Embryonic facial prominence (tissue), 1 donor: ENCODE data around the gene IL36B.
A peak's percentile ranks its signal among the peaks of the same experiment; 100 is the strongest.

Experiments
- DNase-seq: peaks from one replicate; pipeline ENCODE4 v3.0.0-alpha.2; 2016; ENCODE audit errors: extremely low spot score

The IL36B gene

DNA sequence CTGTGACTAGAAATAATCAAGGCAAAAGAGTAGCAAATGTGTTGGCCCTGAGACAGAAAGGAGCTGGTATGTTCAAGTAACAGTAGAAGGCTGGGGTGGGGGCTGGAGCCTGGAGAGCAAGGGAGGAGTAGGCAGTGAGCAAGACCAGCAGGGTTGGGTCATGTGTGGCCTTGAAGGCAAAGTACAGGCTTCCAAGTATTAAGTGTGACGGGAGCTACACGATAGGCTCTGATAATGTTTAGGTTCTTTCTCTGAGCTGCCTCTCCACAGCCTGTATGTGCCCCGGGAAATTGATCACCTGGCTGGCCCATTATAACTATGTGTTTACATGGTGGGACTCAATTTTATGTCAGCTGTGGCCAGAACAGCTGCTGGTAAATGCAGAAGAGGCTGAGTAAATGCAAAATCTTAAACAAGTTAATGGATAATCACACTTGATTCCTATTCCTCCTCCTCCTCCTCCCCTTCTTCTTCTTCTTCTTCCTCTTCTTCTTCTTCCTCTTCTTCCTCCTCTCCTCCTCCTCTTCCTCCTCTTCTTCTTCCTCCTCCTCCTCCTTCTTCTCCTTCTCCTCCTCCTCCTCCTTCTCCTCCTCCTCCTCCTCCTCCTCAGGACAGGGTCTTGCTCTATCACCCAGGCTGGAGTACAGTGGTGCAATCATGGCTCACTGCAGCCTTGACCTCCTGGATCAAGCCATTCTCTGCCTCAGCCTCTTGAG, 24.4 kb upstream of the IL36B start:
- DNase-seq: no peak

GRCh38 chr2:113075600-113075999, 22.9 kb upstream of the IL36B start:
- DNase-seq: no peak

DNA sequence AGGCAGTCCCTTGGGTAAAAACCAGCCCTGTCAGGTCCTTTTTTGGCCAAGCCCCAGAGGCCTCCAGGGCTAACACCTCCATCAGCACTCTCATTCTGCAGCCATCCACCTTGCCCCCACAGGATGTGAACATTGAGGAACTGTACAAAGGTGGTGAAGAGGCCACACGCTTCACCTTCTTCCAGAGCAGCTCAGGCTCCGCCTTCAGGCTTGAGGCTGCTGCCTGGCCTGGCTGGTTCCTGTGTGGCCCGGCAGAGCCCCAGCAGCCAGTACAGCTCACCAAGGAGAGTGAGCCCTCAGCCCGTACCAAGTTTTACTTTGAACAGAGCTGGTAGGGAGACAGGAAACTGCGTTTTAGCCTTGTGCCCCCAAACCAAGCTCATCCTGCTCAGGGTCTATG, 22.4 kb upstream of the IL36B start:
- no peak for DNase-seq

- no peak for DNase-seq
Observed at GRCh38 chr2:113073325-113073834, 20.7 kb upstream of the IL36B start.

DNA sequence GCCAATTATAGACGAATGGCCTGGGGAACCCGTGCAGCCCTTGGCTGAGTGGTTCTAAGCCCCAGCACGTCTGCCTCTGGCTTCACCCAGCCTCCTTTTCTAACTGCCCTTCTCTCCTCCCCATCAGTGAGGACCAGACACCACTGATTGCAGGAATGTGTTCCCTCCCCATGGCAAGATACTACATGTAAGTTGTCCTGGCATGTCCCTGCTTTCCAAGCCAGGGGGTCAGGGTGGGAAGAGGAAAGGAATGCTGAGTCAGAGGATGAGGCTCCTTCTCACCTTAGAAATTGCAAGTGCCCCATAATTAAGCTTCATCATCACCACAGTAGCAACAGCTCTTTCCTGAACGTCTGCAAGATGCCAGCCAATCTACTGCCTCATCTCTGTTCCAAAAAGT, 19.9 kb upstream of the IL36B start:
- no peak for DNase-seq

GRCh38 chr2:113070606-113070975, 17.9 kb upstream of the IL36B start:
- DNase-seq: no peak

DNA sequence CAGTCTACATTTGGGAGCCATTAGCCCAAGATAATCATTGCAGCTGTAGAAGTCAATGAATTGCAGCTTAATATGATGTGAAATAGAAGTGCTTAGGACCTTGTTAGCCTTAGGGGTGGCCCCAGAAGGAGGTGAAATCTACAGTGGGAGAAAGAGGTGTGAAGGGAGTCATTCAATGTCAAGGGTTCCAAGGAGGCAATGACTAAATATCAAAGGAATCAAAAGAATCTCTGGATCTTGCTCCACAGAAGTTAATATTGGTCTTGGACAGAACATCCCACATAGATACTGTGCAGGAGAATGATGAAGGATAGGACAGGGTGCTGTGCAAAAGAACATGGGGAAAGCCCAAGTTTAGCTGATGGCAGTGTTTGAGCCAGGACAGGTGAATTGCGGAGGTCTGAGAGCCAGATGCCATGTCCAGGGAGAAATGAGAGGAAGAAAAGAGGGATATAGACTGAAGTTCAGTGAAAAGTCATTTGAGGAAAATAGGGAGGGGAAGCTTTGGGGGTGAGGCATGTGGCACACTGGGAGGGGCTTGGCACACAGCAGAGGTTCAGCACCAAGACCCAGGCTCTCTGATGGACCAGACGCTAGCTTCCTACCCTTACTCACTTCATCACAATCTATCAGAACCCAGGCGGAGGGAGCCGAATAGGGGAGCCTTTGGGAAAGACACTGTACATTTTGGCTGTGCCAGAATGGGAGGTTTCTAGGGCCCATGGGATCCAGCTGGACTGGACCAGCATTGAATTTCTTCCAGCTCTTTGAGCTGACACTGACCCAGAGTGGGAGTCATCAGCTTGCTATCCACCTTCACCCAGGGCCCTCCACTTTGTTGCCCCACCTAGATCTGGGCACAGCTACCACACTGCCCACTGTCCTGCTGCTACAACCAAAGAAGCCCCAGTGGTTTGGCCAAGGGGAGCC, 17.3 kb upstream of the IL36B start:
- DNase-seq: no peak

- no peak for DNase-seq
Observed at GRCh38 chr2:113068706-113069485, 16.2 kb upstream of the IL36B start.

- no peak for DNase-seq
Observed at GRCh38 chr2:113068249-113068648, 15.6 kb upstream of the IL36B start.

DNA sequence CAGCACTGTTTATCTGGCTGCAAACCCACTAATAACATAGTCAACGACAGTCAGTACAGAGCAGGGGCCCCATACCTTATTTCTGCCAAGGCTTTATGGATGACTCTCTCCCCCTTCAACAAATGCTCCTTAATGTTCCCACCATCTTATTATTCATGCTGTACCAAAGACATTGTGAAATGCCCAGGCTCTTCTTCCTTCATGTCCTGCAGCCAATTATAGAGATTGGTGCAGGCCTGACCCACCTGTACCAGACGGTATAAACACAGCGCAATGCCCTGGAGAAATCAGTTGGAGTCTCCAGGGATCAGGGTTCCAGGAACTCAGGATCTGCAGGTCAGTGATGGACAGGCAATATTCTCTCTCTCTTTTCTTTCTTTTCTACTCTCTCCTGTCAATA, 15.0 kb upstream of the IL36B start, which contains the start of gene IL1F10:
IL1F10 (plus strand) TSS at position 290 of the 400 bp plus-strand sequence. CDS start 4,769 bp downstream, outside the sequence.
- no peak for DNase-seq

DNA sequence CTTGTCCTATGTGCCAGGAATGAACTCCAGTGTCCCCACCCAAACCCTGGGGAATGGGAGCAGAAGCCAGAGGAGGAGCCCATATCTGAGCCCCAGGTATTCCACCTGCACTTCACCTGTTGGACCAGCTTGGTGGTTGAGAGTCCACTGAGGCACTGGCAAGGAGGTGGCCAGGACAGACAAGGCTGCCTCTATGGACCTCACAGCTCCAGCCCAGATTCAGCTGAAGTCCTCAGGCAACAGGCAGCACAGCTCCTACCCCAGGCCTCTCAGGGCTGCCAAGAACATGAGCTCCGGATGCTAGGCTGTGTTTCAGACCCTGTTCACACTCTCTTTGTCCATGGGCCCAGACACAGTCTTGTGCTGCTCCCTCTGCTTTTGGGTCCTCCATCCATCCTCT, 12.2 kb upstream of the IL36B start:
- no peak for DNase-seq

- no peak for DNase-seq
Observed at GRCh38 chr2:113064281-113064680, 11.6 kb upstream of the IL36B start.

GRCh38 chr2:113061896-113062770, 9.5 kb upstream of the IL36B start:
- no peak for DNase-seq

- no peak for DNase-seq
Observed at GRCh38 chr2:113061241-113061640, 8.6 kb upstream of the IL36B start.

DNA sequence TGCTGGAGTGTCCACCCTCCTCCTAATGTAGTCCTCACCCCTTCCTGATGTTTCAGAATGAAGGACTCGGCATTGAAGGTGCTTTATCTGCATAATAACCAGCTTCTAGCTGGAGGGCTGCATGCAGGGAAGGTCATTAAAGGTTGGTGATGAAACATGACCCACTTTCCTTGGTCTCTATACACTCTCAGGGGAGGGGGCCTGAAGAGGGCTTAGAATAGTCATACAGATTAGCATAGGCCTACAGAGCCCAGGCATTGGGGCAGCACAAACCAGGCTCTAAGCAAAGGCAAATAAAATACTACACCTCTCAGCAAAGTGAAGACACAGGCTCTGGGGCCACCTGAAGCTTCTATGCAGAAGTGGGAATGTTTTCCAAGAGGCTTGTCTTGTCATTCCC, 8.1 kb upstream of the IL36B start:
- no peak for DNase-seq

- no peak for DNase-seq
Observed at GRCh38 chr2:113060396-113060795, 7.7 kb upstream of the IL36B start.

GRCh38 chr2:113058998-113059960, 6.6 kb upstream of the IL36B start, which contains the start of gene IL36RN:
TSS of gene IL36RN (plus strand) at chr2:113059198. CDS start at chr2:113059439, 241 bp downstream.
- no peak for DNase-seq

- peak; percentile 27 for DNase-seq
Observed at GRCh38 chr2:113058411-113058994, 5.8 kb upstream of the IL36B start.

DNA sequence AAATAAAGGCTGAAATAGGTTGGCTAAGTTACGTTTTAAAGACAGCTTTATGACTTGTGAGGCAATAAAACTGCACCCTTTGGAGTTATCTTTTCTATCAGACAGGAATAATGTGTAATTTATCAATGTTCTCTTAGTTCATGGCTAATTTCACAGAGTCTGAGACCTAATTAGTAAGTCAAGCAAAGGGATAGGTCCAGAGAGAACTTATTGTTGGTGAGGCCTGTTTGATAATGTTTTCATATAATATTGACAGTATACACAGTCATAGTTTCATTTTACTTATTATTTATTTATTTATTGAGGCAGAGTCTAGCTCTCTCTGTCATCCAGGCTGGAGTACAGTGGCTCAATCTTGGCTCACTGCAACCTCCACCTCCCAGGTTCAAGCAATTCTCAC, 4.5 kb upstream of the IL36B start:
- no peak for DNase-seq
